CD14-positive monocyte (primary cell): ENCODE results near the gene DOK5. TPM values are rescaled to one million over a fixed set of nuclear protein-coding genes. Genes with fewer than 3 reads are reported as not detected.

Source experiments
- DNase-seq, 3 donors: peaks; one replicate each; pipeline ENCODE4 v3.0.0-alpha.2; 2011 to 2022
- H2AFZ ChIP-seq: 2 replicates; pipeline ENCODE4 v1.6.0; 2012; ENCODE audit warnings: mild to moderate bottlenecking, low read depth, low read length, inconsistent platforms; ENCODE audit not compliant: insufficient read depth, poor library complexity, severe bottlenecking
- H3K27ac ChIP-seq, 2 donors: 1 replicate in 1 of 2; 2 replicates in 1 of 2; pipeline ENCODE4 v1.5.1; 2012 to 2013; ENCODE audit warnings: low read length in 2 of 2, control low read depth in 1 of 2, inconsistent platforms in 1 of 2, low read depth in 1 of 2, mild to moderate bottlenecking in 1 of 2
- H3K27me3 ChIP-seq, 2 donors: one replicate each; pipeline versions ENCODE4 v1.6.0 to v1.6.1; 2011 to 2013; ENCODE audit warnings: low read length in 2 of 2; ENCODE audit not compliant: control insufficient read depth in 2 of 2, insufficient read depth in 2 of 2
- H3K36me3 ChIP-seq, 2 donors: replicated peaks in 1 of 2; 1 replicate in 1 of 2; 2 replicates in 1 of 2; pipeline versions ENCODE4 v1.5.1 to v1.6.1; 2012 to 2013; ENCODE audit warnings: low read length in 2 of 2, control low read depth in 1 of 2, inconsistent platforms in 1 of 2, mild to moderate bottlenecking in 1 of 2; ENCODE audit not compliant: insufficient read depth in 2 of 2, control insufficient read depth in 1 of 2
- H3K4me1 ChIP-seq, 2 donors: 1 replicate in 1 of 2; 2 replicates in 1 of 2; pipeline versions ENCODE4 v1.5.1 to v1.6.1; 2012 to 2013; ENCODE audit warnings: low read length in 2 of 2, control low read depth in 1 of 2, inconsistent platforms in 1 of 2, mild to moderate bottlenecking in 1 of 2, moderate library complexity in 1 of 2; ENCODE audit not compliant: insufficient read depth in 2 of 2, control insufficient read depth in 1 of 2
- H3K4me2 ChIP-seq: replicated peaks from 2 replicates; pipeline ENCODE3; 2012; ENCODE audit warnings: low read length, moderate library complexity, mild to moderate bottlenecking; ENCODE audit not compliant: poor library complexity, severe bottlenecking; ENCODE audit errors: extremely low read depth
- H3K4me3 ChIP-seq, 3 experiments: fragments of 200-600 bp in 1 of 3; sonication (generic) in 1 of 3; replicated peaks in 1 of 3; 1 replicate in 2 of 3; 2 replicates in 1 of 3; pipeline ENCODE4 v1.5.1; 2011 to 2013; ENCODE audit warnings: low read length in 3 of 3, mild to moderate bottlenecking in 3 of 3, control low read depth in 2 of 3, low read depth in 2 of 3, inconsistent platforms in 1 of 3, moderate library complexity in 1 of 3
- H3K79me2 ChIP-seq: 2 replicates; pipeline ENCODE4 v1.6.0; 2012; ENCODE audit warnings: mild to moderate bottlenecking, control low read depth, inconsistent platforms, low read length, moderate library complexity; ENCODE audit not compliant: insufficient read depth
- H3K9ac ChIP-seq: 2 replicates; pipeline ENCODE4 v1.6.0; 2017; ENCODE audit warnings: low read length, mild to moderate bottlenecking; ENCODE audit not compliant: insufficient read depth, poor library complexity, severe bottlenecking
- H3K9me3 ChIP-seq, 2 donors: replicated peaks in 1 of 2; 1 replicate in 1 of 2; 2 replicates in 1 of 2; pipeline versions ENCODE4 v1.5.1 to v1.6.1; 2012 to 2013; ENCODE audit warnings: low read length in 2 of 2, control low read depth in 1 of 2; ENCODE audit not compliant: control insufficient read depth in 1 of 2, insufficient read depth in 1 of 2
- H4K20me1 ChIP-seq: 2 replicates; pipeline ENCODE4 v1.6.0; 2012; ENCODE audit warnings: mild to moderate bottlenecking, low read length, control low read depth, moderate library complexity; ENCODE audit not compliant: insufficient read depth
- H3K27ac Mint-ChIP-seq, 7 donors: one replicate each; pipeline ENCODE4 v1.8.0; 2020; ENCODE audit warnings: mild to moderate bottlenecking in 7 of 7, mixed read lengths in 7 of 7, moderate library complexity in 6 of 7, inconsistent platforms in 2 of 7
- H3K27me3 Mint-ChIP-seq, 3 donors: one replicate each; pipeline ENCODE4 v1.8.0; 2021 to 2022; ENCODE audit warnings: low read depth in 3 of 3, mild to moderate bottlenecking in 3 of 3, mixed read lengths in 3 of 3, moderate library complexity in 3 of 3, inconsistent platforms in 1 of 3
- H3K36me3 Mint-ChIP-seq, 2 donors: one replicate each; pipeline ENCODE4 v1.8.0; 2020; ENCODE audit warnings: mixed read lengths in 2 of 2, inconsistent platforms in 1 of 2, mild to moderate bottlenecking in 1 of 2
- H3K4me1 Mint-ChIP-seq: one replicate; pipeline ENCODE4 v1.8.0; 2020; ENCODE audit warnings: mild to moderate bottlenecking, mixed read lengths
- H3K4me3 Mint-ChIP-seq, 2 donors: one replicate each; pipeline ENCODE4 v1.8.0; 2020; ENCODE audit warnings: mild to moderate bottlenecking in 2 of 2, mixed read lengths in 2 of 2, moderate library complexity in 1 of 2
- H3K9me3 Mint-ChIP-seq, 7 donors: one replicate each; pipeline ENCODE4 v1.8.0; 2020 to 2022; ENCODE audit warnings: mixed read lengths in 7 of 7, mild to moderate bottlenecking in 6 of 7, moderate library complexity in 6 of 7, inconsistent platforms in 2 of 7
- CTCF ChIP-seq: fragments of 200-600 bp; IDR thresholded peaks from one replicate; pipeline ENCODE4 v1.8.0; 2022; ENCODE audit warnings: antibody characterized with exemption, mild to moderate bottlenecking
- WGBS: methylation state at CpG from one replicate; pipeline ENCODE4 v1.1.5; 2013; ENCODE audit warnings: missing lambda C conversion rate; ENCODE audit not compliant: insufficient coverage; 5-methylcytosine and 5-hydroxymethylcytosine counted together
- intact Hi-C, 2 donors: fragments of 100-400 bp; cut with micrococcal nuclease; formaldehyde crosslinking; loops; one replicate each; pipeline versions ENCODE4 v1.15.0 to v1.15.1; 2023
- polyA plus RNA-seq, 3 donors: library from polyadenylated mRNA; depleted of rRNA in 1 of 3; unstranded in 2 of 3; stranded (reverse) in 1 of 3; fragments of 300-500 nt in 2 of 3; fragments of >200 nt in 1 of 3; fragmentation: Illumina TruSeq in 2 of 3; gene quantifications; 1 replicate in 2 of 3; 2 replicates in 1 of 3; pipeline ENCODE4 v1.2.3, GENCODE V29; 2012 to 2021

DOK5 gene
- polyA plus RNA-seq, 3 donors: not detected

- Histone ChIP-seq H3K27me3 (no peaks in the 10 kb centered on the region), H3K36me3 (no peaks in the 10 kb centered on the region), H3K4me1 (no peaks in the 10 kb centered on the region), H3K27ac (no peak overlapping the region), H3K9me3 (no peaks in the 10 kb centered on the region), H4K20me1 (no peaks in the 10 kb centered on the region), H2AFZ (no peak overlapping the region), H3K79me2 (no peaks in the 10 kb centered on the region), H3K4me3 (no peak overlapping the region), H3K4me2 (no peak overlapping the region), H3K9ac (no peak overlapping the region)
- Mint-ChIP-seq H3K27ac (no peak overlapping the region), H3K4me3 (no peak overlapping the region), H3K9me3 (peaks cover 0 to 2% (median 0%) of the 10 kb centered on the region in 7 donors), H3K36me3 (no peaks in the 10 kb centered on the region), H3K27me3 (peaks cover 2 to 7% (median 3%) of the 10 kb centered on the region in 3 donors), H3K4me1 (no peaks in the 10 kb centered on the region)
- intact Hi-C loops: no loop called here
- no peak for DNase-seq
- TF ChIP-seq CTCF: no peak
- 93% methylated on average over 5 of the region's 6 CpGs for WGBS
Measured at GRCh38 chr20:54618412-54618811, 143.0 kb downstream of the DOK5 start.

GRCh38 chr20:54619181-54619580 lies 143.8 kb downstream of the DOK5 start:
- Histone ChIP-seq H3K4me3 (no peak overlapping the region), H3K79me2 (no peaks in the 10 kb centered on the region), H4K20me1 (no peaks in the 10 kb centered on the region), H3K9me3 (no peaks in the 10 kb centered on the region), H3K4me2 (no peak overlapping the region), H3K4me1 (no peaks in the 10 kb centered on the region), H3K27me3 (no peaks in the 10 kb centered on the region), H3K9ac (no peak overlapping the region), H3K27ac (no peak overlapping the region), H3K36me3 (no peaks in the 10 kb centered on the region), H2AFZ (no peak overlapping the region)
- DNase-seq: no peak
- Mint-ChIP-seq H3K4me1 (no peaks in the 10 kb centered on the region), H3K4me3 (no peak overlapping the region), H3K9me3 (peaks cover 0 to 2% (median 0%) of the 10 kb centered on the region in 7 donors), H3K27me3 (peaks cover under 1 to 7% (median 2%) of the 10 kb centered on the region in 3 donors), H3K27ac (no peak overlapping the region), H3K36me3 (no peaks in the 10 kb centered on the region)
- intact Hi-C loops: no loop called here
- WGBS: 88% methylated on average over 7 of the region's 7 CpGs
- TF ChIP-seq CTCF: no peak
